ENCODE measurements around the gene DPH5. TPM values are rescaled to one million over a fixed set of nuclear protein-coding genes. Genes with fewer than 3 reads are reported as not detected.
"Not testable (repeated sequence)": the region's sequence is repeated elsewhere in the genome, so short reads cannot be mapped to it uniquely, and the experiment has no call there.

Gene DPH5, protein sequence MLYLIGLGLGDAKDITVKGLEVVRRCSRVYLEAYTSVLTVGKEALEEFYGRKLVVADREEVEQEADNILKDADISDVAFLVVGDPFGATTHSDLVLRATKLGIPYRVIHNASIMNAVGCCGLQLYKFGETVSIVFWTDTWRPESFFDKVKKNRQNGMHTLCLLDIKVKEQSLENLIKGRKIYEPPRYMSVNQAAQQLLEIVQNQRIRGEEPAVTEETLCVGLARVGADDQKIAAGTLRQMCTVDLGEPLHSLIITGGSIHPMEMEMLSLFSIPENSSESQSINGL
- total RNA-seq: 10 to 100 TPM; 10.9 to 21.4 (median 16.8) TPM
- long read RNA-seq, partial matches to known transcripts: 0 of 10 reads
- long read RNA-seq, other reads (novel, unspliced or antisense): 5 of 10 reads

DNA sequence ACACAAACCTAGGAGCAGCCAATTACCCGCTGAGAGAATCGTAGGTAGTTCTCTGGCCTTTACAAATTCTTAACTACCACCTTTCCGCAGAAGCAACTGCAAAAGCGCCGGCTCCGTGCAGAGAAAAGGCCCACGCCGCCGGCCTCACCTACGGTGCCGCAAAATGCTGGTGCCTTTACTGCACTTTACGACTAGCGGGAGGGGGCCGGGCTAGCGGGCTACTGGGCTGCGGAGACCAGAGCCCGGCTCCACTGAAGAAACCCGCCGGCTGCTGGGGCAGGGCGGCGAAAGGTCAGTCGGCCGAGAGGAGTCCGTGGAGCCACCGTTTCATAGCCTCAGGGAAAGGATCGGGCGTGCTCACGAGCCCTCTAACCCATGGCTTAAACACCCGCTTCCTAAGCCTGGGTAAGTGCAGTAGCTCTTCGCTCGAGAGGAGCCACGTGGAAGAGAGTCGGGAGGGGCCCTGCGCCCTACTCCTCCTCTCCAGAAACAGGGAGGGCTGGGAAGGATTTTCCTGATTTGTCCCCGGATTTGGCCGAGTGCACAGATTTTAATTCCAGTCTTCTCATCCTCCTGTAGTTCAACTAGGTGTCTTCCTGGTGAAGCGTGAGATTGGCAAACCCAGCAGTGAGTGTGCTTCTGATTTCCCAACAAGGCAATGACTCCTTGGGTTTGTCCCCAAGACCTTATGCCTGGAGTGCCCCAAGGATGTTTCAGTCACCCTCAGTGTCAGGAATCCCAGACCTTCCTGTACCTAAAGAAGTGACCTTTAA lies at the start of gene DPH5:
Gene DPH5 (minus strand): TSS at position 128 of the 773 bp plus-strand sequence. CDS start 341 bp downstream, outside the sequence.
- peak within 1 kb of the TSS; percentile 68 to 79 (median 75) for H3K4me3 ChIP-seq
- intact Hi-C loops (cut with DNase I): no loop called here
- WGBS (ENCODE audit: insufficient coverage, low coverage, low lambda C conversion rate, missing lambda C conversion rate): 0% methylated on average over 18 of the region's 37 CpGs

DNA sequence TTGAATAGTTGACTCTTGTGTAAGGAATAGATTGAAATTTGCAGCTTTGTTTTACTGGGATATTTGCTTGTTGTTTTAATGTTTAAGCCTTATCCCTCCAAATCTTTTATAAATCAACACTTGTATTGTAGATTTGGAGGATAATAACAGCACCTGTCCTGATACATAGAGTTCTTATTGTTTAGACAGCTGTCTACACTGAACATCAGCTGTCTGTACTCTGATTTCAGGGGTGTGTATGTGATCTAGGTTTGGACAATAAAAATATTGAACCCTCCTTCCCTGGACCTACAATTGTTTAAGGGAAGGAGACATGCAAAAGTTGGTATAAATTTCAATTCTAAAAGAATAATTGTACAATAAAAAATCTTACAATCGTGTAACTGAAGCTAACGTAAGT lies 48.3 kb upstream of the DPH5 start:
- Histone ChIP-seq H3K27me3 (no peaks in the 10 kb centered on the region), H3K36me3 (peaks cover 0 to 3% (median 0%) of the 10 kb centered on the region in 4 donors), H3K9me3 (no peaks in the 10 kb centered on the region), H3K4me3 (no peak overlapping the region), H3K27ac (no peak overlapping the region), H3K4me1 (no peaks in the 10 kb centered on the region)
- 95% methylated on average over 2 of the region's 2 CpGs for WGBS (ENCODE audit: insufficient coverage, low coverage, low lambda C conversion rate, missing lambda C conversion rate)
- intact Hi-C loops (cut with DNase I): no loop called here
- DNase-seq: no peak
- ATAC-seq: no peak
- no peak for TF ChIP-seq POLR2A (IDR thresholded peaks at IDR 0.05)
- TF ChIP-seq, protein P1, sequence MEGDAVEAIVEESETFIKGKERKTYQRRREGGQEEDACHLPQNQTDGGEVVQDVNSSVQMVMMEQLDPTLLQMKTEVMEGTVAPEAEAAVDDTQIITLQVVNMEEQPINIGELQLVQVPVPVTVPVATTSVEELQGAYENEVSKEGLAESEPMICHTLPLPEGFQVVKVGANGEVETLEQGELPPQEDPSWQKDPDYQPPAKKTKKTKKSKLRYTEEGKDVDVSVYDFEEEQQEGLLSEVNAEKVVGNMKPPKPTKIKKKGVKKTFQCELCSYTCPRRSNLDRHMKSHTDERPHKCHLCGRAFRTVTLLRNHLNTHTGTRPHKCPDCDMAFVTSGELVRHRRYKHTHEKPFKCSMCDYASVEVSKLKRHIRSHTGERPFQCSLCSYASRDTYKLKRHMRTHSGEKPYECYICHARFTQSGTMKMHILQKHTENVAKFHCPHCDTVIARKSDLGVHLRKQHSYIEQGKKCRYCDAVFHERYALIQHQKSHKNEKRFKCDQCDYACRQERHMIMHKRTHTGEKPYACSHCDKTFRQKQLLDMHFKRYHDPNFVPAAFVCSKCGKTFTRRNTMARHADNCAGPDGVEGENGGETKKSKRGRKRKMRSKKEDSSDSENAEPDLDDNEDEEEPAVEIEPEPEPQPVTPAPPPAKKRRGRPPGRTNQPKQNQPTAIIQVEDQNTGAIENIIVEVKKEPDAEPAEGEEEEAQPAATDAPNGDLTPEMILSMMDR (IDR thresholded peaks at IDR 0.05): no peak

More for the DNA sequence above, at the start of gene DPH5:
- DNase-seq: peak; percentile 92 to 94 (median 94)
- H3K4me1 ChIP-seq: peaks cover 0 to 28% (median 5%) of the 10 kb centered on the region in 4 donors
- no peaks in the 10 kb centered on the region for H3K27me3 ChIP-seq
- H3K27ac ChIP-seq: peak within 1 kb of the TSS; percentile 81 to 83 (median 82)
- peak; percentile 98 to 99 (median 98) for ATAC-seq
- TF ChIP-seq, protein P1 (IDR thresholded peaks at IDR 0.05): no peak
- TF ChIP-seq POLR2A (IDR thresholded peaks at IDR 0.05): peak; percentile 87
- H3K9me3 ChIP-seq: no peaks in the 10 kb centered on the region
- H3K36me3 ChIP-seq: peaks cover 0 to 6% (median 0%) of the 10 kb centered on the region in 4 donors

DNA sequence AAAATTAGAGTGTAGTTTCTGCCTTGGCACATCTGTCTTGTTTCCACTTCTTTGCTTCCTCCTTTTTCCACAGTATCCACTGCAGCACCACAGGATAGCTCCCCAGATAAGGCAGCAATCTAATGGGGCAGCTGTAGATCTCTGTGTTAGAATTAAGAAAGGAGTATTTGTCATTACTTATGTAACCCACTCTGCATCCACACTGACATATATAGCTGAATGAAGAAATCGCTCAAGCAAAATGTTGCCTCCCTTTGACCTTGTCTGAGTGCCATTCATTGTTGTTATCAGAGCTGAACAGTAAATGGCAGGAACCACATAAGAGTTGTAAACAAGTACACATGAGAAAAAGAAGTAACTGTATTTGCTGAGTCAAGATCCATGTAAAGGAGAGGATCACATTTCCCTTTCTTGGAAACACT lies 45.9 kb upstream of the DPH5 start:
- TF ChIP-seq, protein P1 (IDR thresholded peaks at IDR 0.05): no peak
- no peak for TF ChIP-seq POLR2A (IDR thresholded peaks at IDR 0.05)
- peaks cover 0 to 3% (median 0%) of the 10 kb centered on the region in 4 donors for H3K36me3 ChIP-seq
- H3K4me3 ChIP-seq: no peak overlapping the region
- H3K9me3 ChIP-seq: no peaks in the 10 kb centered on the region
- WGBS (ENCODE audit: insufficient coverage, low coverage, low lambda C conversion rate, missing lambda C conversion rate): 40% methylated on average over 1 of the region's 1 CpG
- H3K27ac ChIP-seq: no peak overlapping the region
- no peaks in the 10 kb centered on the region for H3K27me3 ChIP-seq
- H3K4me1 ChIP-seq: no peaks in the 10 kb centered on the region
- no peak for DNase-seq
- intact Hi-C loops (cut with DNase I): no loop called here
- ATAC-seq: peak; percentile 11 to 63 (median 38)

DNA sequence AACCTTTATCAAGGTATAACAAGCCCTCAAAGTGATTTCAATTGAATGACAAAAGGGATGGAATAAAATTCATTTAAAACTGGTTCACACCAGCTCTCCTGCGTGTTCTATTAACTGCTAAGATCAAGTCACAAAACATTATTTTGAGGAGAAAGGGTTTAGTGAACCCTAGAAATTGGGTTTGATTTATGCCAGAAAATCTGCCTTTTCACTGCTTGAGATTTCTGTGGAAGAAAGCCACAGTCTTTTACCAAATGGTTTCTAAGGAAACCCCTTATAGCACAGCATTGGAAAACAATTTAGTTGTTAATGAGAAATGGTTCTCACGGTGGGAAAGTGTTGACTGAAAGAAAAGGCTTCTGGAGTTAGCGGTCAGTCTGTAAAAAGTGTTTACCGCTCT lies 43.6 kb upstream of the DPH5 start:
- intact Hi-C loops (cut with DNase I): no loop called here
- no peak for TF ChIP-seq POLR2A (IDR thresholded peaks at IDR 0.05)
- TF ChIP-seq, protein P1 (IDR thresholded peaks at IDR 0.05): no peak
- DNase-seq: no peak
- H3K27me3 ChIP-seq: no peaks in the 10 kb centered on the region
- ATAC-seq: no peak
- no peaks in the 10 kb centered on the region for H3K9me3 ChIP-seq
- no peaks in the 10 kb centered on the region for H3K36me3 ChIP-seq
- H3K4me3 ChIP-seq: no peak overlapping the region
- no peaks in the 10 kb centered on the region for H3K4me1 ChIP-seq
- H3K27ac ChIP-seq: no peak overlapping the region
- 84% methylated on average over 4 of the region's 4 CpGs for WGBS (ENCODE audit: insufficient coverage, low coverage, low lambda C conversion rate, missing lambda C conversion rate)

DNA sequence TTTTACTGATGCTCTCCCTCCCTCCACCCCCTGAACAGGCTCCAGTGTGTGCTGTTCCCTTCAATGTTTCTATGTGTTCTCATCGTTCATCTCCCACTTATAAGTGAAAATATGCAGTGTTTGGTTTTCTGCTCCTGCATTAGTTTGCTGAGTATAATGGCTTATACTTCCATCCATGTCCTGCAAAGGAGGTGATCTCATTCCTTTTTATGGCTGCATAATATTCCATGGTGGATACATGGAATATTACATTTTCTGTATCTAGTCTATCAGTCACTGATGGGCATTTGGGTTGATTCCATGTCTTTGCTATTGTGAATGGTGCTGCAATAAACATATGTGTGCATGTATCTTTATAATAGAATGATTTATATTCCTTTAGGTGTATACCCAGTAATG lies 41.4 kb upstream of the DPH5 start:
- H3K9me3 ChIP-seq; intact Hi-C loops (cut with DNase I); H3K27ac ChIP-seq; H3K4me1 ChIP-seq; DNase-seq; H3K36me3 ChIP-seq; H3K27me3 ChIP-seq; ATAC-seq; H3K4me3 ChIP-seq: not testable (repeated sequence)
- 93% methylated on average over 1 of the region's 1 CpG for WGBS (ENCODE audit: insufficient coverage, low coverage, low lambda C conversion rate, missing lambda C conversion rate)

Data from right lobe of liver (tissue), 6 donors.